ENCODE measurements around the gene RASAL2.

DNA sequence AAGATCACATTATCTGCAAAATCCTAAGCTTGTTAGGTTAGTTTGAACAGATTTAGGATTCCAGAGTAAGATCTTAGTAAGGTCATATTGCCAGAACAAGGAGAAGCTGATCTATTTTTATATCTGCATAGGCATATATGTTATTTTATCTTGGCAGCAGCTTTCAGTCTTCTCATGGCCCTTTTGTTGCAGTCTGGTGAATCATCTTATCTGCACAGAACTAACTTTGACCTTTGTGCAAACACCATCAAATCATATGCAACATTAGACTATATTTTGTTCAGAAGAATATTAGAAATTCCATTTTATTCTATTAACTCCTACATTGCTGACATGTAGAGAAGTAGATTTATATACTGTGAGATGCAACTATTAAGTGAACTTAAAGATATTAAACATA lies 295.5 kb downstream of the RASAL2 start:
- TF ChIP-seq, protein P1, sequence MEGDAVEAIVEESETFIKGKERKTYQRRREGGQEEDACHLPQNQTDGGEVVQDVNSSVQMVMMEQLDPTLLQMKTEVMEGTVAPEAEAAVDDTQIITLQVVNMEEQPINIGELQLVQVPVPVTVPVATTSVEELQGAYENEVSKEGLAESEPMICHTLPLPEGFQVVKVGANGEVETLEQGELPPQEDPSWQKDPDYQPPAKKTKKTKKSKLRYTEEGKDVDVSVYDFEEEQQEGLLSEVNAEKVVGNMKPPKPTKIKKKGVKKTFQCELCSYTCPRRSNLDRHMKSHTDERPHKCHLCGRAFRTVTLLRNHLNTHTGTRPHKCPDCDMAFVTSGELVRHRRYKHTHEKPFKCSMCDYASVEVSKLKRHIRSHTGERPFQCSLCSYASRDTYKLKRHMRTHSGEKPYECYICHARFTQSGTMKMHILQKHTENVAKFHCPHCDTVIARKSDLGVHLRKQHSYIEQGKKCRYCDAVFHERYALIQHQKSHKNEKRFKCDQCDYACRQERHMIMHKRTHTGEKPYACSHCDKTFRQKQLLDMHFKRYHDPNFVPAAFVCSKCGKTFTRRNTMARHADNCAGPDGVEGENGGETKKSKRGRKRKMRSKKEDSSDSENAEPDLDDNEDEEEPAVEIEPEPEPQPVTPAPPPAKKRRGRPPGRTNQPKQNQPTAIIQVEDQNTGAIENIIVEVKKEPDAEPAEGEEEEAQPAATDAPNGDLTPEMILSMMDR (IDR thresholded peaks at IDR 0.05): no peak
- TF ChIP-seq EP300 (IDR thresholded peaks at IDR 0.05) (no peak), POLR2AphosphoS5 (IDR thresholded peaks at IDR 0.05) (no peak)

All from suprapubic skin (tissue), 4 donors.